ENCODE data around the gene FAM111A.
A peak's percentile ranks its signal among the peaks of the same experiment; 100 is the strongest.

Gene FAM111A

DNA sequence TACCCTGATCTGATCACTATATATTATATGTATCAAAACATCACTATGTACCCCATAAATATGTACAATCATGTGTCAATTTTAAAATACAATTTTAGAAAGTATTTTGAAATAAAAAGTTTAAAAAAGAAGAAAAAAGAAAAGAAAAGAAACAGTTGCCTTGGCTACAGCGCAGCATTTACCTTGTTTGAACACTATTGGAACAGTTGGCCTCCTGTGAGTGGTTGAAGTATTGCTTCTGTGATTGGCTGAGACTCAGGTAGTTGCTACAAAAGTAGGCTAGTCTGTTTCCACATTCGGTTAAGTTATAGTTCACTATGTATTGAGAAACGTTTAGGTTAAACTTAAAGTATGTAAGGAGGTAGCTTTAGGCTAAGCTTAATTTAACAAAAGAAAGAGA is 21.4 kb downstream of the FAM111A start:
- no peaks in the 10 kb centered on the region for H3K4me1 Mint-ChIP-seq (ENCODE audit: low read depth)
- H3K36me3 Mint-ChIP-seq: no peaks in the 10 kb centered on the region
- peaks cover 8% of the 10 kb centered on the region for H3K27me3 Mint-ChIP-seq
- no peaks in the 10 kb centered on the region for H3K9me3 Mint-ChIP-seq (ENCODE audit: low read depth)
- no peak overlapping the region for H3K27ac Mint-ChIP-seq
- no peak overlapping the region for H3K4me3 Mint-ChIP-seq

DNA sequence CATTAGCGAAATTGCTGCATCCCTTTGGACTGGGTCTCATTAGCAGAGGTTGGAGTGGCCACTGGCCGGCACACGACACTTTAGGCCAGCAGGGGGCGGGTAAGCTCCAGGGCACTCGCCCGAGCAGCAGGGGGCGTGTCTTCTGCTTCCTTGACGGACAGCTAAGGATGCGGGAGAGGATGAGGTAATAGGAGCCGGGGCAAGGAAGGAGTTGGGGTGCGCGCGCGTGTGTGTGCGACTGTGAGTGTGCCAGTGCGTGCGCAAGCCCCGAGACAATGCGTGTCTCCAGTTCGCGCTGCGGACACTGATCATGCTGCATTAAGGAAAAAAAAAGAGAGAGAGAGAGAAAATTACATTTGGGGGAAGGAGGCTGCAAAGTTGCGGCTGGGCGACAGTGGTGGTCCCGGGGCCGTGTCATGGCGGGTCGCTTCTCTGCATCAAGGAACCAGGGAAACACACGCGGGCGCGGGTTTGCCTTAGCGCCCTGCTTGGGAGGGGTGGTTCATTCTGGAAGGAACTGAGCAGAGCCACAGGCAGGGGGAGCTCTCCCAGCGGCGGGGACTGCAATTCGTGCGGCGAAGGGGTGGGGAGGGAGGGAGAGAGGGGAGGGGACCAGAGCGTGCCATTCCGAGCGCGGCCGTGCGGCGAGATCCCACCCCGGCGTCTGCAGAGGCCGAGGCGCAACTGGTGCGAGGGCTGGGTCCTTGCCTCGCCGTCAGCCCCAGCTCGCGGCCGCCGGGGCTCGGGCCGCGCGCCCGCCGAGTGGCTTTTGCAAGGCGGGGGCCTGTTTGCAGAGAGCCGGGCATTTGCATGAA is 29.1 kb downstream of the FAM111A start, which contains the start of gene DTX4:
TSS of gene DTX4 (plus strand) at position 625 of the 815 bp plus-strand sequence. CDS start 464 bp downstream, outside the sequence.
- no peaks in the 10 kb centered on the region for H3K9me3 Mint-ChIP-seq (ENCODE audit: low read depth)
- peak within 1 kb of the TSS; percentile 41 for H3K27ac Mint-ChIP-seq
- H3K36me3 Mint-ChIP-seq: no peaks in the 10 kb centered on the region
- peaks cover 9% of the 10 kb centered on the region for H3K4me1 Mint-ChIP-seq (ENCODE audit: low read depth)
- H3K4me3 Mint-ChIP-seq: peak within 1 kb of the TSS; percentile 88
- H3K27me3 Mint-ChIP-seq: peaks cover 2% of the 10 kb centered on the region

DNA sequence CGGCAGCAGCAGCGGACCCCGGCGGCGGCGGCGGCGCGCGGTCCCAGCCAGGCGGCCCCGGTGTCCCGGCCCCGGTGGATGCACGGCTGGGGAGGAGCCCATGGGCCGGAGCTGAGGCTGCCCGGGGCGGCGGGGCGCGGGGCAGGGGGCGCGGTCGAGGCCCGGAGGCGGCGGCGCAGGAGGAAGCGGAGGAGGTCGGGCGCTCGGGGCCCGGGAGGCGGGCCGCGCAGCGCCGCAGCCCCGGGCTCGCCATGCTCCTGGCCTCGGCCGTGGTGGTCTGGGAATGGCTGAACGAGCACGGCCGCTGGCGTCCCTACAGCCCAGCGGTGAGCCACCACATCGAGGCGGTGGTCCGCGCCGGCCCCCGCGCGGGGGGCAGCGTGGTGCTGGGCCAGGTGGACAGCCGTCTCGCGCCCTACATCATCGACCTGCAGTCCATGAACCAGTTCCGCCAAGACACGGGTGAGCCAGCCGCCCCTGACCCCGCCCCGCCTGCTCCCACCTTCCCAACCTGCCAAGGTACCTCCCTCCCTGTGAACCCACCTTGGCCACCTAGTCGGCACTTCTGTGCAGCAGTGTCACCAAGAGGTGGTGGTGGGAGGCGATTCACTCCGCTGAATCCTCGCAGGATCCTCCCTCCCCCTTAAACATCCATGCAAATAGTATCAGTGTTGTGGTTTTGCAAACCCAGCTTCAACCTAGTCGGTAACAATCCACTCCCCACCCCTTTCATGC is 29.9 kb downstream of the FAM111A start:
- Mint-ChIP-seq H3K27ac (peak overlapping the region; percentile 41), H3K4me1 (ENCODE audit: low read depth) (peaks cover 9% of the 10 kb centered on the region)

DNA sequence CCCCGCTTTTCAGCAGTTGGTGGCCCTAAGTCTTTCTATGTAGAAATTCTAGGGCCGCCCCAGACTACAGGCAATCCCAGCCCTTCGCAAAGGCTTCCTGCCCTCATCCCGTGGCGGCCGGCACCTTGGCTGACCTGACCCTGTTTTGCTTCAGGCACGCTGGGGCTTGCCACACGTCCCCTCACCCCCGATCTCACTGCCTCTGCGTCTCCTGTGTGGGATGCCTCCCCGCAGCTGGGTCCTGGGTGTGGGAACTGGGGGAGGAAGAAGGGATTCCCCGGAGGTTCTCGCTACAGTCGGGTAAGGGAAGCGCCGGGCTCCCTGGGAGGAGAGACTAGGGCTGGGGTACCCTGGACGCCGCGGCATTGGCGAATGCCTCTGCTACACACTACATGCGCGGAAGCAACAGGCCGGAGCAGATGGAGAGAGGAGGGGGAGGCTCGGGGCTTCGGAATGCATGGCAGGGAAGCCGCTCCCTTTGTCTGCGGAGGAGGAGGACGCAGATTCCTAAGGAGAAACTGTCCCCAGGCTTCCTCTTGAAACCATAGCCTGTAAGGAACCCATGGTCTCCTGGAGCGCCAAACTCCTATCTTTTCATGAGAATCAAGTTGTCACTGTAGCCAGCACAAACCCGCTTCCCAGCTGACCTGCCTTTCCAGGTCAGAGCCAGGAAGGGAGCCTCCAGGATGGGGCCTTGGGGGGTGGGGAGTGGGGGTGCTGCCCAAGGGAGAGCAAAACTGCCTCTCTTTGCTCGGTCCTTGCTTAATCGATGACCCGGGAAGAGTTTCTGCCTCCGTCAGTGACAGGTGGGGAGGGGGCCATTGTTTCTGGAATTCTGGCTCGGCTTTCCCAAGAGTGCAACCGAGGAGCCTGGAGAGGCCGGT is 30.7 kb downstream of the FAM111A start:
- peaks cover 2% of the 10 kb centered on the region for H3K27me3 Mint-ChIP-seq
- peaks cover 9% of the 10 kb centered on the region for H3K4me1 Mint-ChIP-seq (ENCODE audit: low read depth)
- peak overlapping the region; percentile 88 for H3K4me3 Mint-ChIP-seq
- H3K9me3 Mint-ChIP-seq (ENCODE audit: low read depth): no peaks in the 10 kb centered on the region
- no peaks in the 10 kb centered on the region for H3K36me3 Mint-ChIP-seq
- H3K27ac Mint-ChIP-seq: no peak overlapping the region

More for the DNA sequence above, 29.9 kb downstream of the FAM111A start:
- H3K9me3 Mint-ChIP-seq (ENCODE audit: low read depth): no peaks in the 10 kb centered on the region
- H3K4me3 Mint-ChIP-seq: peak overlapping the region; percentile 88
- peaks cover 2% of the 10 kb centered on the region for H3K27me3 Mint-ChIP-seq
- H3K36me3 Mint-ChIP-seq: no peaks in the 10 kb centered on the region

DNA sequence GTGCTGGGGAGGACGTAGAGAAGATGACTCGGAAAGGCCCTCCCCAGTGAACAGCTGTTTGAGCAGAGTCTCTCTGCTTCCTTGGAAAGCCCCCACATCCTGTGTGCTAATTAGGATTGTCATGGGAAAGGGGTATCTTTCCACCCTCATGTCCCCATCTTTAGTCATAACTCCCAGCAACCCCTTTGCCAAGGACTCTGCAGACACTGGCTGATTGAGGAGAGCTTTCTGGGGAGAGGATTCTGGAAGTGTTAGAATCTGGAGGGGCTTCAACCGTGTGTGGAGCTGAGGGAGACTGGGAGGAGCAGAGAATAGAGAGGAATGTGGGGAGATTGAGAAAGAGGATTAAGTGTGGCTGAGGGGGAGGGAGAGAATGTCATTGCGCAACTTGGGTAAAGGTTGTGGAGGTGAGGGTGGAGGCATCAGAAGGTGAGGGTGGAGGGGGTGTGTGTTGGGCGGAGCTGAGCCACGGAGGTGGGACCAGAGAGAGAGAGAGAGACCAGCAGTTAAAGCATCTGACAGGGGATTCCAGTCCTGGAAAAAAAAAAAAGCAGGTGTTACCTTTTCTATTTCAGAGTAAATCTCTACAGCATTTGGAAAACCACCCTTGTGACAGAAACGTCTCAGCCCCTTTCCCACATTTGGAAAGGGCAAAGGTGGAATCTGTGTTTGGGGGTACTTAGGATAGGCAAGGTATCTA is 31.5 kb downstream of the FAM111A start:
- H3K9me3 Mint-ChIP-seq (ENCODE audit: low read depth): no peaks in the 10 kb centered on the region
- H3K4me3 Mint-ChIP-seq: peak overlapping the region; percentile 37
- H3K4me1 Mint-ChIP-seq (ENCODE audit: low read depth): peaks cover 9% of the 10 kb centered on the region
- no peaks in the 10 kb centered on the region for H3K36me3 Mint-ChIP-seq
- no peak overlapping the region for H3K27ac Mint-ChIP-seq
- H3K27me3 Mint-ChIP-seq: peaks cover 2% of the 10 kb centered on the region

DNA sequence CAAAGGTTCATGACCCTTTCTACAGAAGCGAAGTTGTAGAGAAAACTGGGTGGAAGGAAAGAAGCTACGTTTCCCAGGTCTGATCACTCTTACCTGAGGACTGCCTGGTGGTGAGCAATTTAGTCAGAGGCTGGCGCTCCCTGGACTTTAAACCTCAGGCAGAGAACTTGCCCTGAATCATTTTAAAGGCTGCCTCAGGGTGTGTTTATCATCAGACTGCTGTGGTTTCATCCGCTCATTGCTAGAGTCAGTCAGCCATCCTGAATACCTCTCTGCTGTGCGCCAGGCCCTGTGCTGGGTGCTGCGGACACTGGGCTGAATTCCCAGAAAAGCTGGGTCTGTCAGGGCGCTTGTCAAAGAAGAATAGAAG is 32.0 kb downstream of the FAM111A start:
- Mint-ChIP-seq H3K36me3 (no peaks in the 10 kb centered on the region), H3K9me3 (ENCODE audit: low read depth) (no peaks in the 10 kb centered on the region), H3K27ac (no peak overlapping the region), H3K27me3 (peaks cover 2% of the 10 kb centered on the region), H3K4me3 (no peak overlapping the region), H3K4me1 (ENCODE audit: low read depth) (peaks cover 9% of the 10 kb centered on the region)

DNA sequence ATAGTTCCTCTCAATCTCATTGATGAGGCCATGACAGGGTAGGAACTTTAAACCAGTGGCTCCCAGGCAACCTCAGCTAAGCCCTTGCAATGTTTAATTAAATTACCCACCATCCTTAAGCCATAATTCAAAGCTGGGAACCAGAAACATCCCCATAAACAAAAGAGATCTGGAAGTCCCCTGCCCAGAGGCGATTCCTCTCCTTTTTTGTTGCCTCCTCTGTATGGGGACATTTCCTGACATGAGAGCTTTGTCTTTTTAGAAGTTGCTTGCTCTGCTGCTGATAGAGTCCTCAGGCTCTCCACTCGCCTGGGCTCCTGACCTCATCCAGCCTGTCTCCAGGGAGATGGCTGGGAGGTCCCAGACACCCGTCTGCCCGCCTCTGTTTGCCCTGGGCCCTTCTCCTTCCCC is 32.4 kb downstream of the FAM111A start:
- Mint-ChIP-seq H3K36me3 (no peaks in the 10 kb centered on the region), H3K4me3 (no peak overlapping the region), H3K27ac (no peak overlapping the region), H3K27me3 (peaks cover 2% of the 10 kb centered on the region), H3K9me3 (ENCODE audit: low read depth) (no peaks in the 10 kb centered on the region), H3K4me1 (ENCODE audit: low read depth) (peaks cover 9% of the 10 kb centered on the region)

DNA sequence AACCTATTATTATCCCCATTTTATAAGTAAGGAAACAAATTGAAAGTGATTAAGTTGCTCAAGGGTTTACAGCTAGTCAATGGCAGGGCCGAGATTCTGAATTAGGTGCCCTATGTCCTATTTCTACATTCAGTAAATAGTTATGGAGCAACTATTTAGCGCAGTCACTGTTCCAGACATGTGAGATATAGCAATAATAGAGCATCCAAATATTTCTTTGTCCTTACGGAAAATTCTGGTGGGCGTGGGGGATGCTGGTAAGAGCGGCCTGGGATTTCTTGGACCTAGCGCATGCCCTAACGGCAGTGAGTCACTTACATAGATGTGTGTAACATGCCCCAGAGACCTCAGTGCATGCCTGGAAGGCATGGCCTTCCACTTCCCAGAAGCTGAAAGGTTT is 33.7 kb downstream of the FAM111A start:
- peaks cover 9% of the 10 kb centered on the region for H3K4me1 Mint-ChIP-seq (ENCODE audit: low read depth)
- H3K27me3 Mint-ChIP-seq: peaks cover 2% of the 10 kb centered on the region
- H3K4me3 Mint-ChIP-seq: no peak overlapping the region
- no peak overlapping the region for H3K27ac Mint-ChIP-seq
- no peaks in the 10 kb centered on the region for H3K9me3 Mint-ChIP-seq (ENCODE audit: low read depth)
- no peaks in the 10 kb centered on the region for H3K36me3 Mint-ChIP-seq

DNA sequence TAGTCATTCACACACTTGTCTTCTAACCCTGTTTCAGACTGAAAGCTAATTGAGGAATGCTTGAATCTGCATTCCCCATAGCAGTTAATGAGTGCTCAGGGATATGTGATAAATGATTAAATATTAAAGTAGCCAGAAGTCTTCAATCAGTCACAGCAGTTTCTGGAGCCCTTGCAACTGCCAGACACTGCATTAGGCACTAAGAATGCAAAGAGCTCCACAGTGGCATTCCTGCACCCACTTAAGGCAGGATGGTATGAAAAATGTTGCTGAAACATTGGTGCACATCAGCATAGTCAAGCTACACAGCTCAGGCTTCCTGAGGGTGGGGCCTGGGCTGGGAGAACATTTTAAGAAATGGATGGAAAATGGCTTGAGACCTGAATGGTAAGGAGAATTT is 35.7 kb downstream of the FAM111A start:
- no peak overlapping the region for H3K4me3 Mint-ChIP-seq
- H3K36me3 Mint-ChIP-seq: peaks cover 2% of the 10 kb centered on the region
- H3K27ac Mint-ChIP-seq: no peak overlapping the region
- peaks cover under 1% of the 10 kb centered on the region for H3K4me1 Mint-ChIP-seq (ENCODE audit: low read depth)
- no peaks in the 10 kb centered on the region for H3K9me3 Mint-ChIP-seq (ENCODE audit: low read depth)
- H3K27me3 Mint-ChIP-seq: no peaks in the 10 kb centered on the region

DNA sequence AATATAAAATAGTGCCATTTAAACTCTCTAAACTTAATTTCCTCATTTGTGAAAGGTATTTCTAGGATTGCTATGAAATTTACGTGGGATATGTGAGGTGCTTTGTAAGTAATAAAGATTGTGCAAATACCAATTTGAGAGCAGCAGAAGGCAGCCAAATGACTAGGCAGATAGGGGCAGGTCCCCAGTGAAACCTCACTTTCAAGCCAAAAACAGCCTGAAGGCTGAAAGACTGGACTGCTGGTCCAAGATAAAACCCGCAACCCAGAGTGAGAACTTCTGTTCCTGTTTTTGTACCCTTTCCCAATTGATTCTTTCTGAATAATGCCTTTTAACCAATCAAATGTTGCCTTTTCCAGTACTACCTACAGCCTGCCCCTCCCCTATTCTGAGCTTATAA is 36.5 kb downstream of the FAM111A start:
- H3K27ac Mint-ChIP-seq: no peak overlapping the region
- H3K4me3 Mint-ChIP-seq: no peak overlapping the region
- H3K4me1 Mint-ChIP-seq (ENCODE audit: low read depth): no peaks in the 10 kb centered on the region
- H3K36me3 Mint-ChIP-seq: peaks cover 2% of the 10 kb centered on the region
- no peaks in the 10 kb centered on the region for H3K9me3 Mint-ChIP-seq (ENCODE audit: low read depth)
- H3K27me3 Mint-ChIP-seq: no peaks in the 10 kb centered on the region

DNA sequence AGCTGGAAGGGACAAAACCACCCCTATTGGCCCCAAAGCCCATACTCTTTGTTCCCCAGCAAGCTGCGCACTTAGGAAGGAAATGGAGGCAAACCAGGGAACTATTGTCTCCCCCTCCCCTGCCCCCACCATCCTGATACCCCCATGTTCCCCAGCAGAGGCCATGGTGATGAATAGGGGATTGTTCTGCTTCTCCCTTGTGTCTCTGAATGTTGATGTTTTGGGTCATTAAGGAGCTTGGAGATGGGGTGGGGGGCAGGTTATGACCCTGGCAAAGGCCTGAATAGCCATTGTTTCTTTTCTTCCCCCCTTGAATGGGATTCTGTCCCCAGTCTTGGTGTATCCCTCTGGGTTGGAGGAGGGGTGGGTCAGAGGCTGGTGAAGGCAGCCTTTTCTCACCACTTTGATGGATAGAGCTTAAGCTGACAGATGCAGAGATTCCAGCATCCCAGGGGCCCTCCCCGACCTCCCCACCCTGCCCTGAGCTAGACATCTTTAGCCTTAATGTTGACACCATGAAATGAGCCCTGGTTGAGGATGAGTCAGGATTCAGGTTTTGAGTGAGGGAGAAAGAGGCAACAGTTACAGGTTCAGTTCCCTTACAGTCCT is 37.6 kb downstream of the FAM111A start:
- no peaks in the 10 kb centered on the region for H3K27me3 Mint-ChIP-seq
- H3K4me3 Mint-ChIP-seq: no peak overlapping the region
- H3K9me3 Mint-ChIP-seq (ENCODE audit: low read depth): no peaks in the 10 kb centered on the region
- peaks cover 2% of the 10 kb centered on the region for H3K36me3 Mint-ChIP-seq
- no peaks in the 10 kb centered on the region for H3K4me1 Mint-ChIP-seq (ENCODE audit: low read depth)
- H3K27ac Mint-ChIP-seq: no peak overlapping the region

DNA sequence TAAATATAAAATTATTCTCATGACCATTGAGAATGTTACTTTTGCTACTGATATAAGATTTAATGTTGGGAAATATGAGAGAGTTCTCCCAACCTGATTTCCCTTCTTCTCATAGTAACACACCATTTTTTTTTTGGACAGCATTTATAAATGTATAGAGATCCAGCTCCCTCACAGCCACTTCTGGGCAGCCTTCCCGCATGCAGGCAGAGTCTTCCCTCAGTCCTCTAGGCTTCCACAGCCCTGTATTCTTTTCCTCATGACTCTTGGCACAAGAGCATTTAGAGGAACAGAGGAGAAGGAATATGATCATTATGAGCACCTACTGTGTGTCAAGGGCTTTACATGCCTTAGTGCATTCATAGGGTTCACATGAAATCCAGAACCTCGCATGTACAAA is 38.3 kb downstream of the FAM111A start:
- Mint-ChIP-seq H3K27ac (no peak overlapping the region), H3K27me3 (no peaks in the 10 kb centered on the region), H3K36me3 (peaks cover 2% of the 10 kb centered on the region)

DNA sequence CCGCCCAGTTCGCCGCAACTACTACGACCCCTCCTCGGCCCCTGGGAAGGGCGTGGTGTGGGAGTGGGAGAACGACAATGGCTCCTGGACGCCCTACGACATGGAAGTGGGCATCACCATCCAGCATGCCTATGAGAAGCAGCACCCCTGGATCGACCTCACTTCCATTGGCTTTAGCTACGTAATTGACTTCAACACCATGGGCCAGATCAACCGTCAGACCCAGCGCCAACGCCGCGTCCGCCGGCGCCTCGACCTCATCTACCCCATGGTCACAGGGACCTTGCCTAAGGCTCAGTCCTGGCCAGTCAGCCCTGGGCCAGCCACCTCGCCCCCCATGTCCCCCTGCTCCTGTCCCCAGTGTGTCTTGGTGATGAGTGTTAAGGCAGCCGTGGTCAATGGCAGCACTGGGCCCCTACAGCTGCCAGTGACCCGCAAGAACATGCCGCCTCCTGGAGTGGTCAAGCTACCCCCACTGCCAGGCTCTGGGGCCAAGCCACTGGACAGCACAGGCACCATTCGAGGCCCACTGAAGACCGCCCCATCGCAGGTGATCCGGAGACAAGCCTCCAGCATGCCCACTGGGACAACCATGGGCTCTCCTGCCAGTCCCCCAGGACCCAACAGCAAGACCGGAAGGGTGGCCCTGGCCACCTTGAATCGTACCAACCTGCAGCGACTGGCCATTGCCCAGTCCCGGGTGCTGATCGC is 39.2 kb downstream of the FAM111A start:
- Mint-ChIP-seq H3K27ac (no peak overlapping the region), H3K4me3 (no peak overlapping the region), H3K9me3 (ENCODE audit: low read depth) (no peaks in the 10 kb centered on the region), H3K4me1 (ENCODE audit: low read depth) (no peaks in the 10 kb centered on the region), H3K27me3 (no peaks in the 10 kb centered on the region), H3K36me3 (peaks cover 2% of the 10 kb centered on the region)

More for the DNA sequence above, 38.3 kb downstream of the FAM111A start:
- Mint-ChIP-seq H3K9me3 (ENCODE audit: low read depth) (no peaks in the 10 kb centered on the region), H3K4me3 (no peak overlapping the region), H3K4me1 (ENCODE audit: low read depth) (no peaks in the 10 kb centered on the region)

Data from activated naive CD8-positive, alpha-beta T cell (primary cell).